Neuronal stem cell (in vitro differentiated cells): ENCODE results near the gene IL1RAPL2.

Experiments
- DNase-seq: peaks from one replicate; pipeline ENCODE4 v3.0.0-alpha.2; 2013; ENCODE audit warnings: low spot score
- H2AFZ ChIP-seq: one replicate; pipeline ENCODE4 v1.6.1; 2013; ENCODE audit warnings: mild to moderate bottlenecking, low read length, inconsistent platforms
- H2AK5ac ChIP-seq: 2 replicates; pipeline ENCODE4 v1.6.1; 2013; ENCODE audit warnings: low read depth, mild to moderate bottlenecking, inconsistent platforms, low read length, moderate library complexity, mixed read lengths
- H2BK120ac ChIP-seq: 2 replicates; pipeline ENCODE4 v1.6.1; 2013; ENCODE audit warnings: low read depth, mild to moderate bottlenecking, inconsistent platforms, low read length, moderate library complexity, mixed read lengths
- H2BK12ac ChIP-seq: one replicate; pipeline ENCODE4 v1.6.1; 2013; ENCODE audit warnings: low read length, inconsistent platforms
- H2BK15ac ChIP-seq: 2 replicates; pipeline ENCODE4 v1.6.1; 2013; ENCODE audit warnings: mild to moderate bottlenecking, low read length, inconsistent platforms, mixed read lengths
- H2BK5ac ChIP-seq: one replicate; pipeline ENCODE4 v1.6.1; 2013; ENCODE audit warnings: inconsistent platforms, mild to moderate bottlenecking, low read length, moderate library complexity
- H3K14ac ChIP-seq: one replicate; pipeline ENCODE4 v1.6.1; 2013; ENCODE audit warnings: low read length, inconsistent platforms
- H3K18ac ChIP-seq: 2 replicates; pipeline ENCODE4 v1.6.1; 2013; ENCODE audit warnings: low read length, inconsistent platforms
- H3K23ac ChIP-seq: 2 replicates; pipeline ENCODE4 v1.6.1; 2013; ENCODE audit warnings: low read depth, mild to moderate bottlenecking, mixed read lengths, low read length, inconsistent platforms; ENCODE audit not compliant: poor library complexity
- H3K27ac ChIP-seq: replicated peaks from 3 replicates; pipeline ENCODE4 v1.5.1; 2013; ENCODE audit warnings: low read length, inconsistent platforms
- H3K27me3 ChIP-seq, 3 experiments: 2 replicates each; pipeline ENCODE4 v1.6.1; 2013; ENCODE audit warnings: low read length in 3 of 3, mild to moderate bottlenecking in 2 of 3, inconsistent platforms in 1 of 3, low read depth in 1 of 3, mixed read lengths in 1 of 3, moderate library complexity in 1 of 3; ENCODE audit not compliant: control insufficient read depth in 3 of 3, insufficient read depth in 3 of 3
- H3K36me3 ChIP-seq, 2 donors: replicated peaks in 1 of 2; 2 replicates each; pipeline ENCODE4 v1.6.1; 2013; ENCODE audit warnings: low read length in 2 of 2; ENCODE audit not compliant: control insufficient read depth in 2 of 2, insufficient read depth in 2 of 2
- H3K4ac ChIP-seq: 2 replicates; pipeline ENCODE4 v1.6.1; 2013; ENCODE audit warnings: inconsistent platforms, mild to moderate bottlenecking, low read length, moderate library complexity
- H3K4me1 ChIP-seq, 2 donors: 1 replicate in 1 of 2; 2 replicates in 1 of 2; pipeline ENCODE4 v1.6.1; 2013; ENCODE audit warnings: low read length in 2 of 2, low read depth in 1 of 2; ENCODE audit not compliant: control insufficient read depth in 2 of 2, insufficient read depth in 1 of 2
- H3K4me2 ChIP-seq: one replicate; pipeline ENCODE4 v1.6.1; 2013; ENCODE audit warnings: mild to moderate bottlenecking, low read length, inconsistent platforms; ENCODE audit not compliant: insufficient read depth, poor library complexity, severe bottlenecking
- H3K4me3 ChIP-seq, 2 donors: 2 replicates each; pipeline ENCODE4 v1.5.1; 2013; ENCODE audit warnings: low read length in 2 of 2, mild to moderate bottlenecking in 2 of 2, inconsistent platforms in 1 of 2, moderate library complexity in 1 of 2
- H3K79me1 ChIP-seq: one replicate; pipeline ENCODE4 v1.6.1; 2013; ENCODE audit warnings: low read depth, mild to moderate bottlenecking, inconsistent platforms, low read length, moderate library complexity
- H3K9ac ChIP-seq: one replicate; pipeline ENCODE4 v1.6.1; 2013; ENCODE audit warnings: mild to moderate bottlenecking, low read depth, low read length, inconsistent platforms; ENCODE audit not compliant: poor library complexity
- H3K9me3 ChIP-seq, 2 donors: replicated peaks in 1 of 2; 2 replicates each; pipeline versions ENCODE3 to v1.6.1; 2013; ENCODE audit warnings: low read length in 2 of 2, mild to moderate bottlenecking in 2 of 2, inconsistent platforms in 1 of 2, low read depth in 1 of 2, mixed read lengths in 1 of 2, moderate library complexity in 1 of 2; ENCODE audit not compliant: control insufficient read depth in 2 of 2, insufficient read depth in 1 of 2
- H4K8ac ChIP-seq: one replicate; pipeline ENCODE4 v1.6.1; 2013; ENCODE audit warnings: low read depth, mild to moderate bottlenecking, inconsistent platforms, low read length, moderate library complexity
- H4K91ac ChIP-seq: one replicate; pipeline ENCODE4 v1.6.1; 2013; ENCODE audit warnings: low read length, low read depth, mild to moderate bottlenecking, inconsistent platforms; ENCODE audit not compliant: poor library complexity
- WGBS, 2 donors: extraction: QIAGEN DNeasy Blood & Tissue Kit; methylation state at CpG; one replicate each; pipeline ENCODE4 v1.1.7; 2013; ENCODE audit warnings: missing lambda C conversion rate in 2 of 2, mixed read lengths in 1 of 2; ENCODE audit not compliant: insufficient read length in 2 of 2, insufficient replicate concordance in 1 of 2; ENCODE audit errors: extremely low coverage in 2 of 2; 5-methylcytosine and 5-hydroxymethylcytosine counted together

IL1RAPL2 gene

DNA sequence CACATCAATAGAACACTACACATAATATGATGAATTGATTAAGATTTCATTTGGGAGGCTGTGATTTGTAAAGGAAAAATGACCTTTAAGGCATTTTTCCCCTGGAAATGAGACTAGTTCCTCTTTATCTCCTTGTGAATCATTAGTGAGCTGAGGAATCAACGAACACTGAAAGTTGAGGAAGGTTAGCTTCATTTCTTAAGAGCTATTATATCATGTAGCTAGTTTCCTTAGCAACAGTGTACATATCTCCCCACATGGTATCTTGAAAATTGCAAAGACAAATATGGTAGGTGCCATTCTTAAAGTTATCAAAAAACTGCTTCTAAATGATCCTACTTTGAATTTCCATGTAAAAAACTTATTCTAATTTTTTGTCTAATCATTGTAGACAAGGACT lies 1128.8 kb downstream of the IL1RAPL2 start:
- no peaks in the 10 kb centered on the region for H3K36me3 ChIP-seq
- no peak overlapping the region for H3K4me3 ChIP-seq
- no peaks in the 10 kb centered on the region for H3K9me3 ChIP-seq
- no peaks in the 10 kb centered on the region for H3K4me1 ChIP-seq
- H2BK5ac ChIP-seq, result no peak overlapping the region
- DNase-seq, result no peak
- no peaks in the 10 kb centered on the region for H3K79me1 ChIP-seq
- no peak overlapping the region for H3K4me2 ChIP-seq
- no peak overlapping the region for H3K23ac ChIP-seq
- H3K14ac ChIP-seq, result no peak overlapping the region
- no peak overlapping the region for H2AK5ac ChIP-seq
- no peak overlapping the region for H3K18ac ChIP-seq
- no peak overlapping the region for H2BK120ac ChIP-seq
- no peaks in the 10 kb centered on the region for H3K27me3 ChIP-seq
- no peak overlapping the region for H4K8ac ChIP-seq
- H2BK12ac ChIP-seq, result no peak overlapping the region
- no peak overlapping the region for H2BK15ac ChIP-seq
- H2AFZ ChIP-seq, result no peak overlapping the region
- H3K27ac ChIP-seq, result no peak overlapping the region
- no CpG with 5 or more reads among the region's 1 CpG for WGBS, 2 donors
- H4K91ac ChIP-seq, result no peak overlapping the region
- no peak overlapping the region for H3K9ac ChIP-seq
- H3K4ac ChIP-seq, result no peak overlapping the region

DNA sequence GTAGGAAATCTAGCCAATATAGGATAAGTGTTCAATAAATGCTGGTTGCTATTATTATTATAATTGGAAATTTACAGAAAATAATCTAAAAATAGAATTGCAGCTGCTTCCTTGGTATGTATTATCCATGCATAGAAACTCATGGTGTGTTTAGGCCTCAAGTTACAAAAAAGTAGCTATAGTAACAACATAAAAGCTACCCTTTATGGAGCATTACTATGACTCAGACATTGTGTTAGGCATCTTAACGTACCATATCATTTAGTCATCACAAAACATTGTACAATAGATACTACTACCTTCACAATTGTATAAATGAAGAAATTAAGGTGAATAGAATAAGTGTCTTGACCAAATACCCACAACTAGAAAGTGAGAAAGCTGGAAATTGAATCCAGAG lies 1129.5 kb downstream of the IL1RAPL2 start:
- no peaks in the 10 kb centered on the region for H3K4me1 ChIP-seq
- no peak overlapping the region for H3K27ac ChIP-seq
- H4K91ac ChIP-seq, result no peak overlapping the region
- H2BK120ac ChIP-seq, result no peak overlapping the region
- no peak overlapping the region for H3K4me3 ChIP-seq
- H2BK15ac ChIP-seq, result no peak overlapping the region
- H3K4me2 ChIP-seq, result no peak overlapping the region
- no peaks in the 10 kb centered on the region for H3K9me3 ChIP-seq
- no peak overlapping the region for H4K8ac ChIP-seq
- no CpG with 5 or more reads among the region's 1 CpG for WGBS, 2 donors
- H2AFZ ChIP-seq, result no peak overlapping the region
- H3K36me3 ChIP-seq, result no peaks in the 10 kb centered on the region
- no peak overlapping the region for H2AK5ac ChIP-seq
- H3K79me1 ChIP-seq, result no peaks in the 10 kb centered on the region
- H3K4ac ChIP-seq, result no peak overlapping the region
- no peak overlapping the region for H3K14ac ChIP-seq
- H3K27me3 ChIP-seq, result no peaks in the 10 kb centered on the region
- no peak overlapping the region for H3K18ac ChIP-seq
- no peak overlapping the region for H2BK12ac ChIP-seq
- no peak overlapping the region for H2BK5ac ChIP-seq
- no peak overlapping the region for H3K9ac ChIP-seq
- H3K23ac ChIP-seq, result no peak overlapping the region
- no peak for DNase-seq

DNA sequence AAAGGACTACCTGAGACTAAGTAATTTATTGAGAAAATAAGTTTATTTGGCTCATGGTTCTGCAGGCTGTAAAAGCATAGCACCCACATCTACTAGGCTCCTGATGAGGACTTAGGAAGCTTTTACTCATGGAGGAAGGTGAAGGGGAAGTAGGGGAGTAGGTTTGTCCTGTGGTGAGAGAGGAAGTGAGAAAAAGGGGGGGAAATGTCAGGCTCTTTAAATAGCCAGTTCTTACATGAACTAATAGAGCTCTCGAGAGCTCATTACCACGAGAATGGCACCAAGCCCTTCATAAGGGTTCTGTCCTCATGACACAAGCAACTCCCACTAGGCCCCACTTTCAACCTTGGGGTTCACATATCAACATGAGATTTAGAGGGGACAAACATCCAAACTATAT lies 1130.9 kb downstream of the IL1RAPL2 start:
- no peak overlapping the region for H2AFZ ChIP-seq
- DNase-seq, result no peak
- WGBS, 2 donors, result no CpG with 5 or more reads among the region's 2 CpGs
- no peak overlapping the region for H2BK5ac ChIP-seq
- no peaks in the 10 kb centered on the region for H3K4me1 ChIP-seq
- no peak overlapping the region for H3K14ac ChIP-seq
- H3K23ac ChIP-seq, result no peak overlapping the region
- H3K4me3 ChIP-seq, result no peak overlapping the region
- H3K9ac ChIP-seq, result no peak overlapping the region
- H2BK120ac ChIP-seq, result no peak overlapping the region
- no peak overlapping the region for H2BK12ac ChIP-seq
- no peak overlapping the region for H3K4ac ChIP-seq
- H3K27ac ChIP-seq, result no peak overlapping the region
- H3K4me2 ChIP-seq, result no peak overlapping the region
- H3K79me1 ChIP-seq, result no peaks in the 10 kb centered on the region
- H4K8ac ChIP-seq, result no peak overlapping the region
- no peaks in the 10 kb centered on the region for H3K36me3 ChIP-seq
- no peaks in the 10 kb centered on the region for H3K27me3 ChIP-seq
- no peak overlapping the region for H3K18ac ChIP-seq
- H4K91ac ChIP-seq, result no peak overlapping the region
- no peak overlapping the region for H2AK5ac ChIP-seq
- no peaks in the 10 kb centered on the region for H3K9me3 ChIP-seq
- no peak overlapping the region for H2BK15ac ChIP-seq

DNA sequence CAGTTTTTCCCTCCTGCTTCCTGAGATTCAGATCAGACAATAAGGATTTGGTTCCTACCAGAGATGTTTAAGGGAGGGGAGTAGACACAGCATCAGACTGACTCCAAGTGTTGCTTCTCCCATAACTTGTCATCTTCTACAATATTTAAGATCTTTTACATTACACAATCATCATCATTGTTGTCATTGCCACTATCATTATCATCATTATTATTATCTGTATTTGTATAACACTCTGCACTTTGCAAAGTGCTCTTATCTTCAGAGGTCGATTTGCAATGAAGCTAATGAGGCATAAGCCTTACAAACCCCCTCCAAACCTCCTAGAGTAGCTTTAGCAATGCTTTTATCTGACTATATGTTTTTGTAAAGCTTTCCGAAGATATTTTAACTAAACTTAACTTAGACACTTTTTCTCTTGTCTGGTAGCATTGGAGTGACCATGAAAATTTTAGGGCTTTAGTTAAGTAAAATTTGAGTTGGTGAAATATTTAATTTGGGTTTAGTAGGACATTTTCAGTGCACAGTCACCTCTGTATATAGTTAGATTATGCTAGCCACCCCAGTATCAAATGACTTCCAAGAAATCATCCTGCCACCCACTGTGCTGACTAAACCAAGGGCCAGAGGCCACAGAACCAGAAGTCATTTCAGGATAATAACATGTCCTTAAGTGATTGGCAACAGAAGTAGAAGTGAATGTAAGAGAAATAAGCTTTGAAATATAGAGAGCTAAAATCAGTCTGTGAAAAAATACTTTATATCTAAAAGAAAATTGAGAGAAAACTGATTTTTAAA lies 1132.2 kb downstream of the IL1RAPL2 start:
- Histone ChIP-seq H3K36me3 (no peaks in the 10 kb centered on the region), H3K18ac (no peak overlapping the region), H2AFZ (no peak overlapping the region), H4K8ac (no peak overlapping the region), H3K23ac (no peak overlapping the region), H2AK5ac (no peak overlapping the region), H4K91ac (no peak overlapping the region), H3K4me2 (no peak overlapping the region), H2BK5ac (no peak overlapping the region), H3K27ac (no peak overlapping the region), H3K9me3 (no peaks in the 10 kb centered on the region), H2BK120ac (no peak overlapping the region), H3K4ac (no peak overlapping the region), H3K4me3 (no peak overlapping the region), H2BK12ac (no peak overlapping the region), H3K14ac (no peak overlapping the region), H3K9ac (no peak overlapping the region), H3K27me3 (no peaks in the 10 kb centered on the region), H3K4me1 (no peaks in the 10 kb centered on the region), H3K79me1 (no peaks in the 10 kb centered on the region), H2BK15ac (no peak overlapping the region)
- WGBS, 2 donors, result no CpG with 5 or more reads among the region's 2 CpGs
- no peak for DNase-seq
